Adrenal gland (tissue), 5 donors: ENCODE measurements around the gene SLC66A3.

Source experiments
- POLR2A ChIP-seq, 2 donors: fragments of 450-650 bp; IDR thresholded peaks; one replicate each; pipeline ENCODE4 v1.6.1; 2017; ENCODE audit warnings: antibody characterized with exemption in 2 of 2, mild to moderate bottlenecking in 2 of 2, moderate library complexity in 1 of 2
- TF ChIP-seq, protein P1 (sequence below), 6 experiments: fragments of 450-650 bp in 4 of 6; fragments of 200-600 bp in 2 of 6; sonication (generic) in 1 of 6; IDR thresholded peaks; 1 replicate in 5 of 6; 2 replicates in 1 of 6; pipeline versions ENCODE4 v1.5.1 to v1.8.0; 2016 to 2021; ENCODE audit warnings: antibody characterized with exemption in 6 of 6, mild to moderate bottlenecking in 2 of 6, moderate library complexity in 1 of 6
- donor health status: DM: no; HTN: no; CAD: no.

DNA sequence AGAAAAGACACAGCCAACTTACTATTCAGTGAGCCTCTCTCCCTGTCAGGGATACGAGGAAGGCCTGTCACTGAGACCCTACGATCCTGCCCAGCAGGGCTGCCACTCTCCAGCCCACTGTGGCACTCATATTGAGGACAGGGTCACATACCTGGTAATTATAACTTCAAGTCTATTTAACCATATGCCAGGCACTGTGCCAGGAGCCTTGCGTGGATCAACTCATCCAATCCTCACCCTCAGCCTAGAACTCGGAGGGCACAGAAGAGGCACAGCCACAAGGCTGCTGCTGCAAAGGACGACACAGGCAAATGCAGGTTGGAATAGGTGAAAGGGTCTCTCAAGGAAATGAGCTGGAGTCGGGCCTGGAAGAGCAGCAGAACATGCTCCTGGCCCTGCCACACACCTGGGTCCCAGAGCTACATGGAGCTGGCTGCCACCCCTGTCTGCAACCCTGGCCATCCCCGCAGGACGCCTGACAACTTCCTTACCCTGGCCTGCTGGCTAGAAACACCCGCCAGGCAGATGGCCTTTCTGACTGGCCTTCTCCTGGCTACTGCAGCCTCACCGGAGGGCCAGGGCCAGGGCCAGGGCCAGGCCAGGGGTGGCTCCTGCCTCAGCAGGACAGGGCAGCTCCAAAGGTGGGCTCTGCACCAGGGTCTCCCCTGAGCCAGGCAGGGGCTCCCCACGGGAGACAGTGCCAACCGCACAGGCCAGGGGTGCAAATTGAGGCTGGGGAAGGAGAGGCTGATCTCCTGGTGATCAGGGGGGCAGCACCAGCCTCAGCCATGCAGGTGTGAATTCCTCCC, 32.1 kb upstream of the SLC66A3 start:
- TF ChIP-seq, protein P1, sequence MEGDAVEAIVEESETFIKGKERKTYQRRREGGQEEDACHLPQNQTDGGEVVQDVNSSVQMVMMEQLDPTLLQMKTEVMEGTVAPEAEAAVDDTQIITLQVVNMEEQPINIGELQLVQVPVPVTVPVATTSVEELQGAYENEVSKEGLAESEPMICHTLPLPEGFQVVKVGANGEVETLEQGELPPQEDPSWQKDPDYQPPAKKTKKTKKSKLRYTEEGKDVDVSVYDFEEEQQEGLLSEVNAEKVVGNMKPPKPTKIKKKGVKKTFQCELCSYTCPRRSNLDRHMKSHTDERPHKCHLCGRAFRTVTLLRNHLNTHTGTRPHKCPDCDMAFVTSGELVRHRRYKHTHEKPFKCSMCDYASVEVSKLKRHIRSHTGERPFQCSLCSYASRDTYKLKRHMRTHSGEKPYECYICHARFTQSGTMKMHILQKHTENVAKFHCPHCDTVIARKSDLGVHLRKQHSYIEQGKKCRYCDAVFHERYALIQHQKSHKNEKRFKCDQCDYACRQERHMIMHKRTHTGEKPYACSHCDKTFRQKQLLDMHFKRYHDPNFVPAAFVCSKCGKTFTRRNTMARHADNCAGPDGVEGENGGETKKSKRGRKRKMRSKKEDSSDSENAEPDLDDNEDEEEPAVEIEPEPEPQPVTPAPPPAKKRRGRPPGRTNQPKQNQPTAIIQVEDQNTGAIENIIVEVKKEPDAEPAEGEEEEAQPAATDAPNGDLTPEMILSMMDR (IDR thresholded peaks at IDR 0.05), result no peak
- no peak for TF ChIP-seq POLR2A (IDR thresholded peaks at IDR 0.05)
